Endodermal cell (in vitro differentiated cells): ENCODE results near the gene DMGDH. TPM values are rescaled to one million over a fixed set of nuclear protein-coding genes. Genes with fewer than 3 reads are reported as not detected.

Source experiments
- DNase-seq: peaks from one replicate; pipeline ENCODE4 v3.0.0-alpha.2; 2017
- H3K27ac ChIP-seq: 2 replicates; pipeline ENCODE4 v1.5.1; 2013; ENCODE audit warnings: mild to moderate bottlenecking, low read depth, low read length, moderate library complexity
- H3K27me3 ChIP-seq: 2 replicates; pipeline ENCODE4 v1.6.1; 2013; ENCODE audit warnings: mild to moderate bottlenecking, low read length, moderate library complexity; ENCODE audit not compliant: insufficient read depth, control insufficient read depth, poor library complexity, severe bottlenecking
- H3K36me3 ChIP-seq: 2 replicates; pipeline ENCODE4 v1.7.0; 2013; ENCODE audit warnings: mild to moderate bottlenecking, low read length, moderate library complexity; ENCODE audit not compliant: control insufficient read depth, insufficient read depth
- H3K4me1 ChIP-seq: one replicate; pipeline ENCODE4 v1.7.0; 2013; ENCODE audit warnings: low read length; ENCODE audit not compliant: control insufficient read depth, insufficient read depth
- H3K4me3 ChIP-seq: 2 replicates; pipeline ENCODE4 v1.5.1; 2013; ENCODE audit warnings: mild to moderate bottlenecking, low read length, moderate library complexity
- H3K9ac ChIP-seq: 2 replicates; pipeline ENCODE4 v1.6.1; 2013; ENCODE audit warnings: mild to moderate bottlenecking, low read length, moderate library complexity; ENCODE audit not compliant: poor library complexity, severe bottlenecking; ENCODE audit errors: extremely low read depth
- H3K9me3 ChIP-seq: 2 replicates; pipeline ENCODE4 v1.6.1; 2013; ENCODE audit warnings: mild to moderate bottlenecking, low read length, moderate library complexity; ENCODE audit not compliant: control insufficient read depth
- H3K27ac Mint-ChIP-seq: 2 replicates; pipeline ENCODE4 v1.8.0; 2020; ENCODE audit warnings: mixed read lengths
- H3K27me3 Mint-ChIP-seq: 2 replicates; pipeline ENCODE4 v1.8.0; 2021; ENCODE audit warnings: mild to moderate bottlenecking, mixed read lengths; ENCODE audit not compliant: insufficient read depth
- H3K36me3 Mint-ChIP-seq: 2 replicates; pipeline ENCODE4 v1.8.0; 2020; ENCODE audit warnings: low read depth, mixed read lengths
- H3K4me1 Mint-ChIP-seq: 2 replicates; pipeline ENCODE4 v1.8.0; 2020; ENCODE audit warnings: mixed read lengths
- H3K4me3 Mint-ChIP-seq: 2 replicates; pipeline ENCODE4 v1.8.0; 2020; ENCODE audit warnings: mild to moderate bottlenecking, moderate library complexity, mixed read lengths
- H3K9me3 Mint-ChIP-seq: 2 replicates; pipeline ENCODE4 v1.8.0; 2020; ENCODE audit warnings: mild to moderate bottlenecking, mixed read lengths
- CTCF ChIP-seq: fragments of 200-600 bp; sonication (generic); conservative IDR thresholded peaks from 2 replicates; pipeline ENCODE4 v1.5.0; 2021; ENCODE audit warnings: antibody characterized with exemption, mild to moderate bottlenecking
- WGBS, 2 experiments: methylation state at CpG; one replicate each; pipeline versions ENCODE4 v1.1.5 to v1.1.7; 2013; ENCODE audit warnings: missing lambda C conversion rate in 2 of 2, mixed read lengths in 1 of 2; ENCODE audit not compliant: insufficient coverage in 1 of 2, insufficient read length in 1 of 2; 5-methylcytosine and 5-hydroxymethylcytosine counted together
- total RNA-seq, 2 donors: library from RNA; stranded (reverse); fragmentation: NEBNext Ultra II Directional in 1 of 2; extraction: Animal tissue kit (Norgen Biotek cat#: 25700) in 1 of 2; gene quantifications; 2 replicates in 1 of 2; 3 replicates in 1 of 2; pipeline ENCODE4 v1.2.1, GENCODE V29; 2021

Gene DMGDH
- total RNA-seq, 2 donors from 2014 or later: 0.73 to 4.7 TPM

DNA sequence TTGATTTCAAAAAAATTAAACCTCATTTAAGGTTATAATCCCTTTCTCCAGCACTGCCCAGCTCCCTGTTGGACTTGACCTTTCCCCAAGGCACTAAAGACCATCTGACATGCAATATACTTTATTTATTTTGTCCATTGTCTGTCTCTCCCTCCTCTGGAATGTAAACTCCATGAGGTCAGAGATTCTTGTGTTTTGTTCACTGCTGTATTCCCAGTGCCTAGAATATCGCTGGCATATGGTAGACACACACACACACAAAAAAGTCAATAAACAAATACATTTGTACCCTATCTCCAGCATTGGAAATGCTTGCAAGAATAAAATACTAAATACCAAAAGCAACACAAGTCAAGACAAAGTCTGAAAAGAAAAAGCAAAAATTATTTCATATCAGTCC is 67.1 kb downstream of the DMGDH start:
- Histone ChIP-seq H3K27ac (no peak overlapping the region), H3K4me1 (no peaks in the 10 kb centered on the region), H3K4me3 (no peak overlapping the region), H3K9me3 (no peaks in the 10 kb centered on the region), H3K36me3 (no peaks in the 10 kb centered on the region), H3K27me3 (no peaks in the 10 kb centered on the region), H3K9ac (no peak overlapping the region)
- no peak overlapping the region for H3K4me3 Mint-ChIP-seq
- no peaks in the 10 kb centered on the region for H3K36me3 Mint-ChIP-seq
- H3K4me1 Mint-ChIP-seq: peaks cover 6% of the 10 kb centered on the region
- TF ChIP-seq CTCF: no peak
- H3K9me3 Mint-ChIP-seq: no peaks in the 10 kb centered on the region
- no peaks in the 10 kb centered on the region for H3K27me3 Mint-ChIP-seq
- DNase-seq: no peak
- 82% methylated on average over 1 of the region's 1 CpG; no CpG with 5 or more reads in 1 of the 2 experiments for WGBS, 2 experiments
- H3K27ac Mint-ChIP-seq: no peak overlapping the region

DNA sequence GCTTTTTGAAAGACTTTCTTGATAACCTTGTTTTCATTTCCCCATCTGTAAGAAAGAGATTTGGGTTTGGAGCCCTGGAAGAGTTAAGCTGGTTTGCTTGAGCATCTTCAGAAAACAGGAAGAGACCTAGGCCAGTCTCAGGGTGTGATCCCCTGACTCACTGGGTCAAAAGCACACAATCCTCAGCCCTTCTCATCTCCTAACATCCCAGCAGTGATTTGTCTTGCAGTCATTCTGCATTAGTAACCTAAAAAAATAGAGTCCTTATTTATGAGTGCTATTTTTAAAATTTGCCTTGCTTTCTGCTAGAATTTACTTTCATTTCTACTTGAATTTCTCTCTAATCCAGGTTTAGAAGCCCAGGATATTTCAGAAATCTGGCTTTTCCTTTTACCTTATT is 68.0 kb downstream of the DMGDH start:
- no peak overlapping the region for H3K9ac ChIP-seq
- H3K36me3 ChIP-seq: no peaks in the 10 kb centered on the region
- no peaks in the 10 kb centered on the region for H3K36me3 Mint-ChIP-seq
- H3K27me3 ChIP-seq: no peaks in the 10 kb centered on the region
- H3K4me1 Mint-ChIP-seq: peaks cover 6% of the 10 kb centered on the region
- H3K27ac Mint-ChIP-seq: no peak overlapping the region
- TF ChIP-seq CTCF: no peak
- no peaks in the 10 kb centered on the region for H3K9me3 ChIP-seq
- no peak overlapping the region for H3K4me3 ChIP-seq
- no peak overlapping the region for H3K4me3 Mint-ChIP-seq
- DNase-seq: no peak
- no peaks in the 10 kb centered on the region for H3K9me3 Mint-ChIP-seq
- H3K4me1 ChIP-seq: no peaks in the 10 kb centered on the region
- H3K27me3 Mint-ChIP-seq: no peaks in the 10 kb centered on the region
- H3K27ac ChIP-seq: no peak overlapping the region

- Mint-ChIP-seq H3K27ac (no peak overlapping the region), H3K36me3 (no peaks in the 10 kb centered on the region), H3K4me3 (no peak overlapping the region), H3K9me3 (peaks cover 6% of the 10 kb centered on the region), H3K4me1 (no peaks in the 10 kb centered on the region), H3K27me3 (no peaks in the 10 kb centered on the region)
- no peaks in the 10 kb centered on the region for H3K36me3 ChIP-seq
- TF ChIP-seq CTCF: no peak
- no peak overlapping the region for H3K9ac ChIP-seq
- WGBS, 2 experiments: 88 to 92% methylated on average over 2 of the region's 2 CpGs
- H3K9me3 ChIP-seq: peaks cover 7% of the 10 kb centered on the region
- no peaks in the 10 kb centered on the region for H3K27me3 ChIP-seq
- no peaks in the 10 kb centered on the region for H3K4me1 ChIP-seq
- H3K27ac ChIP-seq: no peak overlapping the region
- no peak for DNase-seq
- H3K4me3 ChIP-seq: no peak overlapping the region
Measured at GRCh38 chr5:78997090-78997489, 72.4 kb downstream of the DMGDH start.
